ENCODE measurements around the gene IFITM2. TPM values are rescaled to one million over a fixed set of nuclear protein-coding genes. Genes with fewer than 3 reads are reported as not detected.

The IFITM2 gene
- total and polyA plus RNA-seq, 2 of the 4 experiments (the other 2 are of a cell fraction) = 31.2 to 564 TPM

- ATAC-seq (ENCODE audit: low read depth) (no peak), DNase-seq (no peak)
- intact Hi-C loops (cut with micrococcal nuclease) = loop anchor here (2.0 kb wide), 1 partner anchor 145 kb away; no protein-coding TSS in a partner anchor
- Histone ChIP-seq H3K4me3 (ENCODE audit: insufficient read depth, low read depth, low read length) (no peak overlapping the region), H4K91ac (ENCODE audit: insufficient read depth, low read depth, low read length) (no peak overlapping the region), H4K20me1 (ENCODE audit: insufficient read depth, low read length) (no peaks in the 10 kb centered on the region), H3K9me3 (ENCODE audit: control insufficient read depth, insufficient read depth, low read length) (no peaks in the 10 kb centered on the region), H3K4me2 (ENCODE audit: low read depth, low read length) (no peak overlapping the region), H3K14ac (replicated peaks; ENCODE audit: low read depth, low read length) (no peak overlapping the region), H2BK15ac (ENCODE audit: low read depth, low read length) (no peak overlapping the region), H2AK9ac (replicated peaks; ENCODE audit: low read depth, low read length, poor library complexity) (no peak overlapping the region), H2AFZ (replicated peaks; ENCODE audit: low read length, poor library complexity) (peak overlapping the region; percentile 49), H3K27ac (ENCODE audit: insufficient read depth, low read length) (no peak overlapping the region), H3K23ac (ENCODE audit: low read depth, low read length) (no peak overlapping the region), H4K5ac (ENCODE audit: low read depth, low read length) (no peak overlapping the region), H2BK20ac (ENCODE audit: low read depth, low read length) (no peak overlapping the region), H2BK5ac (ENCODE audit: low read depth, low read length, poor library complexity, severe bottlenecking) (no peak overlapping the region), H2AK5ac (ENCODE audit: low read depth, low read length) (no peak overlapping the region), H4K8ac (ENCODE audit: low read depth in 2 of 2, low read length in 2 of 2) (no peak overlapping the region), H3K4ac (ENCODE audit: low read depth, low read length) (no peak overlapping the region), H3K18ac (ENCODE audit: low read depth, low read length) (no peak overlapping the region), H3K27me3 (ENCODE audit: control insufficient read depth, insufficient read depth, low read length) (peaks cover 8% of the 10 kb centered on the region), H3K9me1 (ENCODE audit: insufficient read depth, low read length) (no peaks in the 10 kb centered on the region), H2BK120ac (ENCODE audit: low read depth, low read length) (no peak overlapping the region), H3K79me1 (ENCODE audit: low read depth in 1 of 2, low read length in 2 of 2) (peaks cover 0 to 4% of the 10 kb centered on the region in 2 experiments; a peak in 2 of 4 replicates), H3K4me1 (ENCODE audit: control insufficient read depth, insufficient read depth, low read length) (peaks cover 2% of the 10 kb centered on the region), H3K9ac (ENCODE audit: low read depth, low read length) (no peak overlapping the region), H3K56ac (ENCODE audit: extremely low read depth, insufficient read depth, low read length) (no peak overlapping the region), H3K36me3 (ENCODE audit: control insufficient read depth, insufficient read depth, low read length) (no peaks in the 10 kb centered on the region; the same call in 1 of the 2 replicates)
- no peak for TF ChIP-seq USF2 (IDR thresholded peaks at IDR 0.05; ENCODE audit: low read depth, low read length)
- TF ChIP-seq ELK1 (IDR thresholded peaks at IDR 0.05; ENCODE audit: borderline replicate concordance, low read depth, low read length) = no peak
- ChIA-PET CTCF (interaction anchor here (0.9 kb wide), 1 partner anchor 52 kb away, joined by 3 read pairs; no protein-coding TSS in a partner anchor), POLR2A (ENCODE audit: unreplicated experiment) (interaction anchor here (0.6 kb wide), 1 partner anchor 12 kb away, joined by 12 read pairs; no protein-coding TSS in a partner anchor)
- WGBS, 2 experiments (ENCODE audit: extremely low coverage in 2 of 2, insufficient read length in 1 of 2) = 81% methylated on average over 38 of the region's 52 CpGs; no CpG with 5 or more reads in 1 of the 2 experiments
- BruUV-seq (replicated peaks) = no TSS peak
- in situ Hi-C loops (cut with MboI; ENCODE audit: low sequenced_read_pairs) = loop anchor here (10.0 kb wide), 2 partner anchors 51 to 151 kb away; partner anchors contain the start of gene PTDSS2
- dilution Hi-C loops (cut with HindIII; ENCODE audit: low sequenced_read_pairs, unreplicated experiment) = no loop called here
Observed at GRCh38 chr11:304061-304506, 3.5 kb upstream of the IFITM2 start.

All from IMR-90 (cell line).